WTC11 (cell line): ENCODE results near the gene TLCD1. TPM values are rescaled to one million over a fixed set of nuclear protein-coding genes. Genes with fewer than 3 reads are reported as not detected.

Experiments used
- ATAC-seq: fragments of 200-7000 bp; cut with Tn5 transposase; 2 replicates; pipeline ENCODE4 v1.10.0; 2021; ENCODE audit warnings: mild to moderate bottlenecking, moderate library complexity
- CTCF ChIA-PET: fragments of 300-600 bp; sonication (Branson Sonifier 250); formaldehyde crosslinking; loops from one replicate; lab custom pipeline; 2021; ENCODE audit warnings: antibody characterized with exemption; lab: Charles Lee
- POLR2A ChIA-PET: fragments of 350-600 bp; sonication (Branson Sonifier 250); formaldehyde crosslinking; loops from one replicate; lab custom pipeline; 2021; ENCODE audit warnings: antibody characterized with exemption; lab: Charles Lee
- DNase-seq: peaks from one replicate; pipeline ENCODE4 v3.0.0; 2021; ENCODE audit warnings: low spot score
- H3K27ac Mint-ChIP-seq: 2 replicates; pipeline ENCODE4 v1.8.0; 2021; ENCODE audit warnings: mixed read lengths
- H3K27me3 Mint-ChIP-seq: 2 replicates; pipeline ENCODE4 v1.8.0; 2021; ENCODE audit warnings: low read depth, mild to moderate bottlenecking, moderate library complexity, mixed read lengths
- H3K36me3 Mint-ChIP-seq: 2 replicates; pipeline ENCODE4 v1.8.0; 2021; ENCODE audit warnings: mixed read lengths
- H3K4me1 Mint-ChIP-seq: 2 replicates; pipeline ENCODE4 v1.8.0; 2022; ENCODE audit warnings: mixed read lengths
- H3K4me3 Mint-ChIP-seq: 2 replicates; pipeline ENCODE4 v1.8.0; 2021; ENCODE audit warnings: mild to moderate bottlenecking, moderate library complexity, mixed read lengths
- H3K9me3 Mint-ChIP-seq: 2 replicates; pipeline ENCODE4 v1.8.0; 2021; ENCODE audit warnings: mixed read lengths
- ARID4B ChIP-seq: sonication (generic); formaldehyde crosslinking; IDR thresholded peaks from 2 replicates; pipeline ENCODE4 v1.8.0; 2023; ENCODE audit warnings: missing genetic modification reagents, mild to moderate bottlenecking, borderline replicate concordance
- CBFB ChIP-seq: sonication (generic); formaldehyde crosslinking; IDR thresholded peaks from 2 replicates; pipeline ENCODE4 v1.8.1; 2022; ENCODE audit warnings: mild to moderate bottlenecking, low read depth, missing genetic modification reagents
- JAZF1 ChIP-seq: fragments of 250-450 bp; sonication (Bioruptor Pico); IDR thresholded peaks from 2 replicates; pipeline ENCODE4 v1.9.0; 2021; ENCODE audit warnings: moderate library complexity, mild to moderate bottlenecking, inconsistent platforms
- NR1H2 ChIP-seq: sonication (generic); formaldehyde crosslinking; IDR thresholded peaks from 2 replicates; pipeline ENCODE4 v1.9.0; 2021; ENCODE audit warnings: mild to moderate bottlenecking, moderate library complexity, missing genetic modification reagents
- NR3C1 ChIP-seq: sonication (generic); formaldehyde crosslinking; conservative IDR thresholded peaks from 2 replicates; pipeline ENCODE4 v1.8.1; 2023; ENCODE audit warnings: low read depth, mild to moderate bottlenecking, missing genetic modification reagents
- OVOL2 ChIP-seq: fragments of 250-450 bp; sonication (Bioruptor Pico); IDR thresholded peaks from 2 replicates; pipeline ENCODE4 v1.9.0; 2021; ENCODE audit warnings: mild to moderate bottlenecking, borderline replicate concordance
- PREB ChIP-seq: sonication (generic); formaldehyde crosslinking; IDR thresholded peaks from 2 replicates; pipeline ENCODE4 v1.8.1; 2022; ENCODE audit warnings: mild to moderate bottlenecking, missing genetic modification reagents, moderate library complexity, borderline replicate concordance
- SMAD4 ChIP-seq: sonication (generic); formaldehyde crosslinking; IDR thresholded peaks from 2 replicates; pipeline ENCODE4 v1.8.0; 2022; ENCODE audit warnings: mild to moderate bottlenecking, missing genetic modification reagents
- USF2 ChIP-seq: sonication (generic); formaldehyde crosslinking; IDR thresholded peaks from 2 replicates; pipeline ENCODE4 v1.8.1; 2023; ENCODE audit warnings: mild to moderate bottlenecking, missing genetic modification reagents, moderate library complexity
- ZNF232 ChIP-seq: sonication (generic); formaldehyde crosslinking; IDR thresholded peaks from 2 replicates; pipeline ENCODE4 v1.8.0; 2022; ENCODE audit warnings: mild to moderate bottlenecking, missing genetic modification reagents
- ZNF423 ChIP-seq: fragments of 250-450 bp; sonication (Bioruptor Pico); IDR thresholded peaks from 2 replicates; pipeline ENCODE4 v2.1.2; 2022; ENCODE audit warnings: mild to moderate bottlenecking, moderate library complexity
- ZNF532 ChIP-seq: fragments of 250-450 bp; sonication (Bioruptor Pico); IDR thresholded peaks from 2 replicates; pipeline ENCODE4 v1.9.0; 2021; ENCODE audit warnings: mild to moderate bottlenecking, borderline replicate concordance
- total RNA-seq: library from RNA; stranded (reverse); gene quantifications from 3 replicates; pipeline ENCODE4 v1.2.3, GENCODE V29; 2021
- TF ChIP-seq, protein P1 (sequence below): sonication (generic); formaldehyde crosslinking; IDR thresholded peaks from 2 replicates; pipeline ENCODE4 v1.8.1; 2023; ENCODE audit warnings: mild to moderate bottlenecking, missing genetic modification reagents
- TF ChIP-seq, protein P2 (sequence below): sonication (generic); formaldehyde crosslinking; IDR thresholded peaks from 2 replicates; pipeline ENCODE4 v1.8.0; 2022; ENCODE audit warnings: mild to moderate bottlenecking, missing genetic modification reagents

TLCD1 gene
- total RNA-seq, 1 experiment from 2014 or later, result 36.0 TPM

DNA sequence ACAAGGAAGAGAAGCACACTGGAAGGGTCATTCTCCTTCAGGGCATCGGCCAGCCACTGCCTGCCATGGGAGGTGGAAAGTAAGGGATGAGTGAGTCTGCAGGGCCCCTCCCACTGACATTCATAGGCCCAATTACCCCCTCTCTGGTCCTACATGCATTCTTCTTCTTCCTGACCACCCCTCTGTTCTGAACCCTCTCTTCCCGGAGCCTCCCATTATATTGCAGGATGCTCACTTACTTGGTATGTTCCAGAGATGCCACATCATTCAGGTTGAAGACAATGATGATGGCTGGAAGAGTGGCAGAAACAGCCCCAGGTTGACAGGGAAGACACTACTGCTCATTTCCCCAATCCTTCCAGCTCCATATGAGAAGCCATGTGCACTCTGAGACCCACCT lies 10.8 kb downstream of the TLCD1 start:
- DNase-seq (no peak), ATAC-seq (no peak)
- H3K27me3 Mint-ChIP-seq, result no peaks in the 10 kb centered on the region
- no peaks in the 10 kb centered on the region for H3K9me3 Mint-ChIP-seq
- H3K36me3 Mint-ChIP-seq, result peaks cover 28% of the 10 kb centered on the region
- peaks cover 30% of the 10 kb centered on the region for H3K4me1 Mint-ChIP-seq
- H3K4me3 Mint-ChIP-seq, result peak overlapping the region; percentile 100
- CTCF ChIA-PET, result no interaction called here
- POLR2A ChIA-PET, result no interaction called here
- H3K27ac Mint-ChIP-seq, result no peak overlapping the region
- no peak for TF ChIP-seq CBFB (CRISPR knock-in tag)
- no peak for TF ChIP-seq OVOL2 (CRISPR knock-in tag)
- no peak for TF ChIP-seq USF2 (CRISPR knock-in tag)
- TF ChIP-seq NR1H2, result no peak
- TF ChIP-seq, protein P1, sequence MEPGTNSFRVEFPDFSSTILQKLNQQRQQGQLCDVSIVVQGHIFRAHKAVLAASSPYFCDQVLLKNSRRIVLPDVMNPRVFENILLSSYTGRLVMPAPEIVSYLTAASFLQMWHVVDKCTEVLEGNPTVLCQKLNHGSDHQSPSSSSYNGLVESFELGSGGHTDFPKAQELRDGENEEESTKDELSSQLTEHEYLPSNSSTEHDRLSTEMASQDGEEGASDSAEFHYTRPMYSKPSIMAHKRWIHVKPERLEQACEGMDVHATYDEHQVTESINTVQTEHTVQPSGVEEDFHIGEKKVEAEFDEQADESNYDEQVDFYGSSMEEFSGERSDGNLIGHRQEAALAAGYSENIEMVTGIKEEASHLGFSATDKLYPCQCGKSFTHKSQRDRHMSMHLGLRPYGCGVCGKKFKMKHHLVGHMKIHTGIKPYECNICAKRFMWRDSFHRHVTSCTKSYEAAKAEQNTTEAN (CRISPR knock-in tag), result no peak
- TF ChIP-seq ZNF423 (CRISPR knock-in tag), result no peak
- TF ChIP-seq ARID4B, result no peak
- TF ChIP-seq PREB (CRISPR knock-in tag), result no peak
- TF ChIP-seq, protein P2, sequence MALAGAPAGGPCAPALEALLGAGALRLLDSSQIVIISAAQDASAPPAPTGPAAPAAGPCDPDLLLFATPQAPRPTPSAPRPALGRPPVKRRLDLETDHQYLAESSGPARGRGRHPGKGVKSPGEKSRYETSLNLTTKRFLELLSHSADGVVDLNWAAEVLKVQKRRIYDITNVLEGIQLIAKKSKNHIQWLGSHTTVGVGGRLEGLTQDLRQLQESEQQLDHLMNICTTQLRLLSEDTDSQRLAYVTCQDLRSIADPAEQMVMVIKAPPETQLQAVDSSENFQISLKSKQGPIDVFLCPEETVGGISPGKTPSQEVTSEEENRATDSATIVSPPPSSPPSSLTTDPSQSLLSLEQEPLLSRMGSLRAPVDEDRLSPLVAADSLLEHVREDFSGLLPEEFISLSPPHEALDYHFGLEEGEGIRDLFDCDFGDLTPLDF (CRISPR knock-in tag), result no peak
- TF ChIP-seq JAZF1, result no peak
- TF ChIP-seq NR3C1 (CRISPR knock-in tag), result no peak
- TF ChIP-seq ZNF232 (CRISPR knock-in tag), result no peak
- TF ChIP-seq ZNF532 (CRISPR knock-in tag), result no peak
- TF ChIP-seq SMAD4 (CRISPR knock-in tag), result no peak
